GM12874 (cell line): ENCODE results near the gene POMGNT2.

Experiments
- TF ChIP-seq, protein P1 (sequence below): IDR thresholded peaks from 2 replicates; pipeline ENCODE4 v1.5.1; 2011; ENCODE audit warnings: low read depth, mild to moderate bottlenecking, control low read depth, low read length, moderate library complexity; ENCODE audit not compliant: insufficient read depth

POMGNT2 gene

DNA sequence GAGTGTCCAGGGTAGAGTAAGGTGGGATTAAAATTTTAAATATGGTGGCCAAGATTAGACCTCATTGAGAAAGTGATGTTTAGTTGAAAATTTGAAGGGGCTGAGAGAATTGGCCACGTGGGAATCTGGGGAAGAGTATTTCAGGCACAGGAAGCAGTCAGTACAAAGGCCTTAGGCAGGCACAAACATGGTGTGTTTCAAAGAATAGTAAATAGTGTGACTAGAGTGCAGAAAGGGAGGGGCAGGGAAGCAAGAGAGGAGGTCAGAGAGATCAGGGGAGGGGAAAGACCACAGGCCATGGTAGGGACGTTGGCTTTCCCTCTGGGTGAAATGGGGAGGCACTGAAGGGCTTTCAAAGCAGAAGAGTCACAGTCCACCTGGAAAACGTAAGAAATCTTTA, 36.6 kb upstream of the POMGNT2 start:
- TF ChIP-seq, protein P1, sequence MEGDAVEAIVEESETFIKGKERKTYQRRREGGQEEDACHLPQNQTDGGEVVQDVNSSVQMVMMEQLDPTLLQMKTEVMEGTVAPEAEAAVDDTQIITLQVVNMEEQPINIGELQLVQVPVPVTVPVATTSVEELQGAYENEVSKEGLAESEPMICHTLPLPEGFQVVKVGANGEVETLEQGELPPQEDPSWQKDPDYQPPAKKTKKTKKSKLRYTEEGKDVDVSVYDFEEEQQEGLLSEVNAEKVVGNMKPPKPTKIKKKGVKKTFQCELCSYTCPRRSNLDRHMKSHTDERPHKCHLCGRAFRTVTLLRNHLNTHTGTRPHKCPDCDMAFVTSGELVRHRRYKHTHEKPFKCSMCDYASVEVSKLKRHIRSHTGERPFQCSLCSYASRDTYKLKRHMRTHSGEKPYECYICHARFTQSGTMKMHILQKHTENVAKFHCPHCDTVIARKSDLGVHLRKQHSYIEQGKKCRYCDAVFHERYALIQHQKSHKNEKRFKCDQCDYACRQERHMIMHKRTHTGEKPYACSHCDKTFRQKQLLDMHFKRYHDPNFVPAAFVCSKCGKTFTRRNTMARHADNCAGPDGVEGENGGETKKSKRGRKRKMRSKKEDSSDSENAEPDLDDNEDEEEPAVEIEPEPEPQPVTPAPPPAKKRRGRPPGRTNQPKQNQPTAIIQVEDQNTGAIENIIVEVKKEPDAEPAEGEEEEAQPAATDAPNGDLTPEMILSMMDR: no peak

DNA sequence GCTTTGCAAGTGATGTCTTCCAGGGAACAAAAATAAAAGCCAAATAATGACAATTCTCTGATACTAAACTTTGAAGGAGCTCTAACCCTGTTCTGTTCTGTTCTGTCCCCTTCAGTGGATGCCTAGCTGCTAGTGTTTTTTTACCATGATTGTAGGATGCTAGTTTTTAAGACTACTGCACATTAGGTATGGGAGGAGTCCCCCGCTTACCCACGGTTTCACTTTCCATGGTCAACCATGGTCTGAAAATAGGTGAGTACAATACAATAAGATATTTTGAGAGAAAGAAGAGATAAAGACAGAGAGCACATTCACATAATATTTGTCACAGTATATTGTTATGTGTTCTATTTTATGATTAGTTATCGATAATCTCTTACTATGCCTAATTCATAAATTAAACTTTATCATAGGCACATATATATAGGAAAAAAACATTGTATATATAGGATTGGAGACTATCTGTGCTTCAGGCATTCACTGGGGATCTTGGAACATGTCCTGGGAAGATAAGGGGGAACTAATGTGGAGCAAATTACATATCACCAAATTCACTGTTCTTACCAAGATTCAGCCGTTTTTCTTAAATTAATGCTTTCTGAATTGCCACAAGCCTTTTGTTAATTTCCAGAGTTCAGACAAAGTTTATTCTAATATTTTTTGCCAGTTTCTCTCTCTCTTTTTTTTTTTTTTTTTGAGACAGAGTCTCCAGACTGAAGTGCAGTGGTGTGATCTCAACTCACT, 32.8 kb upstream of the POMGNT2 start:
- TF ChIP-seq, protein P1: no peak

DNA sequence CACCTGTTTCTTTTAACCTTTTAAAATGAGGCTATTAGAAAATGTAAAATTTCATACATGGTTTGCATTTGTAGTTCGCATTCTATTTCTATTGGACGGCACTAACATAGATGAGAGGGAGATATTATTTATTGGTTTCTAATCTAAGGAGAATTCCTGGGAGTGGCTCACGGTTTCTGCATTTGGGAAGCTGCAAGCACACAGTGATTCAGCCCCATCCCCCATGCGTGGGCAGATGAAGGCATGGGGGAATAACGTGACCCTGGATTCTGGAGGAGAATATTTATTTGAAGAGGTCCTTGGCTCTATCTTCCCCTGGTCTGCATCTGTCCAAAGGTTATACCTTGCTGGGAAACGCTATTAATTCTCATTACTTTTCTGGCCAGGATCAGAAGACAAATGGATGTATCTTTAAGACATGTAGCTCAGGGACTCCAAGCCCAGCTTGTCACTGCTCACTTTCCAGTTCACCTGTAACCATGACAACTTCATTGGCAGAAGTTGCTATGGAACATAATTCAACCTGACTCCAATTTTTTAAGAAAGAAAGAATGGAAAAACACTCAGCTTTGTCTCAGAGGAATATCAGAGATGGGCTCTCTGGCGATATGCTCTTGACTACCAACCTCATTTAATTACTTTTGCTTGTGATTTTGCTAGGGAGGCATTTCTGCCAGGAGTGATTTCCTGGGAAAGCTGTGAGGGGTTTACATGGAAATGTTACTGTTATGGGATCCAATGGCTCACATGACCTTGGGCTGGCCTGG, 27.2 kb upstream of the POMGNT2 start:
- TF ChIP-seq, protein P1: no peak

DNA sequence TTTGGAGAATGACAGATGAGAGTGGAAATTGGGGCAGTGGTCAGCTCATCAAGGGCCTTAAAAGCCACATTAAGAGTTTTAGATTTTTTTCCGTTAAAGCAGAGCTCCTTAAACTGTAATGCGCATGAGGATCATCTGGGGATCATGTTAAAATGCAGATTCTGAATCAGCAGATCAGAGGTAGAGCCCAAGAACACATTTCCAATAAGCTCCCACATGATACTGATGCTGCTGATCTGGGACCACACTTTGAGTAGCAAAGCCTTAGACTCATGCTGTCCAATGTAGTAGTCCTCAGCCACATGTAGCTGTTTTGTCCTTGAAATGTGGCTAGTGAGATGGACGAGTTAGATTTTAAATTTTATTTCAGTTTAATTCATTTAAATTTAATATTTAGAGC, 26.3 kb upstream of the POMGNT2 start:
- TF ChIP-seq, protein P1: no peak

DNA sequence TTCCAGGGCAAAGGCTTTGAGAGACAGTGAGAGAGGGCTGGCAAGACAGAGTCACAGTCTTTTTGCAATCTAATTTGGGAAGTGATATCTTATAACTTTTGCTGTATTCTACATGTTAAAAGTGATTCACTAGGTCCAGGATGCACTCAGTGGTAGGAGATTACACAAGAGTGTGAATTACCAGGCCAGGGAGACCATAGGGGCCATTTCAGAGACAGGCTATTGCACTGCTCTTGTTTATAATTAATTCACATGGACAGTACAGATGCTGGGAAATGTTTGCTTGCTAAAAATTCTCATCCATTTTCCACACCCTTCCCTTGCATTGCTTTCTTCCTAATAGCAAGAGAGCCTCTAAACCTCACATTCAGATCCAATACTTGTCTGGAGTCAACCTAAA, 22.6 kb upstream of the POMGNT2 start:
- TF ChIP-seq, protein P1: no peak

DNA sequence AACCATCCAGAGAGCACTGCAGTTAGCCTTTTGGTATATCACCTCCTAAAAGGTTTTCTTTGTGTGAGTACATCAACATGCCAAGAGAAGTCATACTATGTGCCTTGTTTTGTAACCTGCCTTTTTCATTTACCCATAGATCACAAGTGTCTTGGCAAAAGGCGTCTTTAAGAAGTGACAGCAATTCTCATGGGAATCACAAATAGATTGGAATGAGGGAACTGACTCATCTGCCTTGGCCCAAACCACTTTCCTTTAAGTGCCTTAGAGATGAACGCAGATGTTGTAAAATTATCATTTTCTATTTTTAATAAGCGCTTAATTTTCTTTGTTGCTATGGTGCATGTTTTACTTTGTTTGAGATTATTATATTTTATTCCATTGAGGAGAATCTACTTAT, 20.7 kb upstream of the POMGNT2 start:
- TF ChIP-seq, protein P1: no peak

DNA sequence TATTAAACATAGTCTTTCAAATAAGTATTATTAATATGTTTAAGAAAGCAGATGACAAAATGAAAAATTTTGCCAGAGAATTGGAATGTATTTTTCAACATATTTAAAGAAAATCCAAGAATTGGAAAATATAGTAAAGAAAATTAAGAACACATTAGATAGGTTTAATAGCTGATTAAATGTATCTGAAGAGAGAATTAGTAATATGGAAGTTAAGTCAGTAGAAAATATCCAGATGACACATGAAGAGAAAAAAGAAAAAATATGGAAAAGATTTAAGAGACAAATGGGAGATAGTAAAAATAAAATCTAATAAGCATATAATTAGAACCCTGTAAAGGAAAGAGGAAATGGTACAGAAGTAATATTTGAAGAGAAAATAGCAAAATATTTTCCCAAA, 18.0 kb upstream of the POMGNT2 start:
- TF ChIP-seq, protein P1: no peak
